GM18868 (cell line): ENCODE results near the gene ZFP92.
"Not testable (repeated sequence)": the region's sequence is repeated elsewhere in the genome, so short reads cannot be mapped to it uniquely, and the experiment has no call there.

Experiments used
- ATAC-seq: cut with Tn5 transposase; IDR thresholded peaks from one replicate; pipeline ENCODE4 v1.9.1; 2021; ENCODE audit warnings: mild to moderate bottlenecking, moderate library complexity; ENCODE audit not compliant: unreplicated experiment

Gene ZFP92

GRCh38 chrX:153384973-153385372, 26.3 kb upstream of the ZFP92 start:
- not testable (repeated sequence) for ATAC-seq

- ATAC-seq = no peak
Measured at GRCh38 chrX:153386097-153386496, 25.2 kb upstream of the ZFP92 start.

- no peak for ATAC-seq
Measured at GRCh38 chrX:153387345-153387744, 23.9 kb upstream of the ZFP92 start.

GRCh38 chrX:153387987-153388721, 23.1 kb upstream of the ZFP92 start:
- ATAC-seq = no peak

GRCh38 chrX:153388722-153389459, 22.4 kb upstream of the ZFP92 start:
- no peak for ATAC-seq

GRCh38 chrX:153389460-153389768, 21.9 kb upstream of the ZFP92 start:
- not testable (repeated sequence) for ATAC-seq

GRCh38 chrX:153392642-153393321, 18.5 kb upstream of the ZFP92 start:
- no peak for ATAC-seq

GRCh38 chrX:153394612-153395011, 16.7 kb upstream of the ZFP92 start:
- ATAC-seq = no peak

- ATAC-seq = no peak
Measured at GRCh38 chrX:153395613-153396319, 15.5 kb upstream of the ZFP92 start.

GRCh38 chrX:153396320-153397195, 14.7 kb upstream of the ZFP92 start:
- no peak for ATAC-seq

GRCh38 chrX:153397256-153397960, 13.9 kb upstream of the ZFP92 start:
- no peak for ATAC-seq

- no peak for ATAC-seq
Measured at GRCh38 chrX:153398275-153398960, 12.9 kb upstream of the ZFP92 start.

GRCh38 chrX:153400146-153401132, 10.8 kb upstream of the ZFP92 start:
- no peak for ATAC-seq

GRCh38 chrX:153401133-153401764, 10.0 kb upstream of the ZFP92 start, which contains the start of gene PNMA6E:
PNMA6E (minus strand) TSS chrX:153401350; CDS start chrX:153398849, 2,501 bp downstream.
- ATAC-seq = no peak

- ATAC-seq = not testable (repeated sequence)
Measured at GRCh38 chrX:153404333-153404732, 6.9 kb upstream of the ZFP92 start.

- no peak for ATAC-seq
Measured at GRCh38 chrX:153405426-153405825, 5.8 kb upstream of the ZFP92 start.

- ATAC-seq = no peak
Measured at GRCh38 chrX:153406011-153406410, 5.3 kb upstream of the ZFP92 start.
